NCI-H460 (cell line): ENCODE data around the gene CDK14. TPM values are rescaled to one million over a fixed set of nuclear protein-coding genes. Genes with fewer than 3 reads are reported as not detected.

Experiments
- DNase-seq: peaks from one replicate; pipeline ENCODE4 v3.0.0-alpha.2; 2016; ENCODE audit warnings: low read depth; ENCODE audit errors: extremely low read depth
- total RNA-seq: library from RNA; depleted of rRNA; stranded (reverse); fragments of >200 nt; shearing (Covaris generic); gene quantifications from 2 replicates; pipeline ENCODE4 v1.2.3, GENCODE V29; 2014

The CDK14 gene
- total RNA-seq, 1 experiment from 2014 or later: 0.94 TPM

DNA sequence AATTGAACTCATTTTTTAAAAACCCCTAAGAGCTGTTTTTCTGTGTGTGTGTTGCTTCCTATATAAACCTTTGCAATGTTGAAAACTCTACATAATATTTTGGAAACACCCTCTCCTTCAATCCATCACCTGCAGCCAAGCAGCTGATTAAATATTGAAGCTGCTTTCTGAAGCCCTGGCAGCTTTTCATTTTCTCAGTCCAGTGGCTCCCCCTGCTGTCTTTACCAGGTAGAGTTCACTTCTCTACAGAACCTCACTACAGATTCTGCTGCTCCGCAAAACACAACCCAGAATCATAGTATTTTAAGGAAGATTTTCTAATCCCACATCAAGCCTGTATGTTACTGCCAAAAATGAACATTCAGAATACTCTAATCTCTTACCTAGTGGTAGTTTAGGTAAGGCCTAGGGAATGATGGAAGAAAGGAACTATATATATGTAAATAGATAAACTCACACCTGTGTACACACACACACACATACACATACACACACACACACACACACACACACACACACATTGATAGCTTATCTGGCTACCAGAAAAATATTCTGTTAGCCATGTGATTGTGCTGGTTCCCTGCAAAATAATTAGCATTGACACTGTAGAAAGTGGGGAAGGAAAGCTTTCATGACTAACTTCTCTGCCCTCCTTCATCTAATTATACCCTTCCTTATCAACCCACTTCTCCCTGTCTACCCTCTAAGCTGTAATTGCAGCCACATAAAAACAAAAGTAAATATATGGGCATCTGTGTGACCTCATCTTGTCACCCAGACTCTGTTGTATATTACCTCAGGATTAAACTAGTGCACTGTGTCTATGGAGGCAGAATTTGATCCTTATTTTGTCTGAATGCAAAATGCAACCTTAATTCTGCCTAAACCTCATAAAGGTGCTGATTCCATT lies 438.6 kb downstream of the CDK14 start:
- peak; percentile 30 for DNase-seq

GRCh38 chr7:91039033-91039432 lies 442.9 kb downstream of the CDK14 start:
- DNase-seq: no peak

- no peak for DNase-seq
Observed at GRCh38 chr7:91041141-91041540, 445.0 kb downstream of the CDK14 start.

- DNase-seq: no peak
Observed at GRCh38 chr7:91041901-91042484, 445.9 kb downstream of the CDK14 start.

- DNase-seq: no peak
Observed at GRCh38 chr7:91043186-91043585, 447.1 kb downstream of the CDK14 start.

GRCh38 chr7:91043924-91044645 lies 448.0 kb downstream of the CDK14 start:
- DNase-seq: no peak

- DNase-seq: no peak
Observed at GRCh38 chr7:91045606-91046005, 449.5 kb downstream of the CDK14 start.

- no peak for DNase-seq
Observed at GRCh38 chr7:91046322-91047089, 450.4 kb downstream of the CDK14 start.

DNA sequence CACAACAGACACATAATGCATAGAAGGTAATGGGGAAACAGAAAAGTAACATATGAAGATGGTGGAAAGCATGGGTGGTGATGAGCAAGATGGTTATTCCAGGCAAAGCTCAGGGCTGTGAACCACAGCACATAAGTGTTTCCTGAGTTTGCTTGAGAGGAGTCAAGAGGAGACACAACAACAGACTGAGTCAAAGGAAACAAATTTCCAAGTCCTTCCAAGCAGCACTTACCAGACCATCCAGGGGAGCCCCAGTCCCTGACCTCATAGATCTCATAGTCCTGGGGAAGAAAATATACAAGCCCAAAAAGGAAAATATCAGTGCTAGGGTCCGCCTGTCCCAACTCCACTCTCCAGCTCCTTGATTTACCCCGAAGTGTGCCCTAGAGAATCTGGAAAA lies 451.5 kb downstream of the CDK14 start:
- no peak for DNase-seq

DNA sequence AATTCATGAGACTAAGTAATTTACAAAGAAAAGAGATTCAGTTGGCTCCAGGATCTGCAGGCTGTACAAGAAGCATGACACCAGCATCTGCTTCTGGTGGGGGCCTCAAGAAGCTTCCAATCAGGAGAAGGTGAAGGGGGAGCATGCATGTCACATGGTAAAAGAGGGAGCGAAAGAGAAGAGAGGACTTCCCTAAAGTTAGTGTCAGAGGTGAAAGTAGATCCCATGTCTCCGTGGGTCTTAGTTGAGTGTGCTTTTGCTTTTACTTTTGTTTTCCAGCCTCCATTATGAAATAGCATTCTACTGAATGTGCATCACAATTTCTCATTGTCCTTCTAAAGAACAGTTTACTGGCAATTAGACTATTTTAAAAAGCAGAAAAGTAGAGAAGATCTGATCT lies 454.6 kb downstream of the CDK14 start:
- DNase-seq: no peak

DNA sequence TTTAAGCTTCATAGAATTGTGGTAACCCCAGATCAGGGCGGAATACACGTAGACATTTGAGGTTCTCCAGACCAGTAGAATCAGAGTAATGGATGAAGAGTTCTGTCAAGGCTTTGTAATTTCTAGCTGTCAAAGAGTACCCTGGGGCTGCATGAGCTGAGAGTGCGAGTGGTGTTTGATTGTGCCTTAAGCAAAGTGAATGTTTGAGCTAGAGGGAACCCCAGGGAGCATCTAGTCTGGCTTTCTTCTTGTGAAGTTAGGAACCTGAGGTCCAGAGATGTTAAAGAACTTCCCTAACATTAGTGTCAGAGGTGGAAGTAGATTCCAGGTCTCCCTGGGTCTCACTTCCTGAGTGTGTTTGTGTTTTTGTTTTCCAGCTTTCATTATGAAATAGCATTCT lies 455.8 kb downstream of the CDK14 start:
- no peak for DNase-seq

DNA sequence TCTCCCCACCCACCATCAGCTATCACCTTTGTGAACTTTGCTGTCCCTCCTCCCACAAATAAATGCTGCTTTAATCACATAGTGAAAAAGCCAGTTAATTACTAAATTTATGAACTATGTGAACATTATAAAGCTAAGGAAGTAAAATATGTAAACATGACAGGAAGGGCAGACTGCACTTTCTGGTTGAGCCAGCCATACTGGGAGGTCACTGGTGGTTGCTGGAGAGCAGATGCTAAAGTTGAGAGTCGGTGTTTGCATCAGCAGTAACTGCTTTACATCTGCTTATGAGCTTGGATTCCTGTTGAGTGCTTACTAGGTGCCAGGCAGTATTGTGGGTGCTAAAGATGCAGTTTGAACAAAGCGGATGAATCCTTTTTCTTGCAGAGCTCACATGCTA lies 458.3 kb downstream of the CDK14 start:
- DNase-seq: no peak

GRCh38 chr7:91055219-91055618 lies 459.1 kb downstream of the CDK14 start:
- no peak for DNase-seq

DNA sequence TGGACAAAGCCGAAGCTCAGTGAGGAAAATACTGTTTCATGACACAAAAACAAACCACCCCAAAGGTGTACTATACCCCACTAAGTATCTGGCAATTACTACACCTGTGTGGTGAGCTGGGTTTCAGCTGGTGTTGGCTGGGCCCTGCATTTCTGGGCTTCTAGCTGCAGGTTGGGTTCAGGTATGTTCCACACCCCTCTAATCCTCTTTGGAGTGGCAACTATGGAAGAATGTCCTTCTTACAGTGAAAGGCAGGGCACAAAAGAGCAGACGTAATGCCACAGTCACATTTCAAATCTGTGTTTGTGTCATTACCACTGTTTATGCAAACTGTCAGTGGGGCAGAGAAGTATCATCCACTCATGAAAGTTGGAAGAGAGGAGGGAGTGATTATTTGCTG lies 466.6 kb downstream of the CDK14 start:
- no peak for DNase-seq

DNA sequence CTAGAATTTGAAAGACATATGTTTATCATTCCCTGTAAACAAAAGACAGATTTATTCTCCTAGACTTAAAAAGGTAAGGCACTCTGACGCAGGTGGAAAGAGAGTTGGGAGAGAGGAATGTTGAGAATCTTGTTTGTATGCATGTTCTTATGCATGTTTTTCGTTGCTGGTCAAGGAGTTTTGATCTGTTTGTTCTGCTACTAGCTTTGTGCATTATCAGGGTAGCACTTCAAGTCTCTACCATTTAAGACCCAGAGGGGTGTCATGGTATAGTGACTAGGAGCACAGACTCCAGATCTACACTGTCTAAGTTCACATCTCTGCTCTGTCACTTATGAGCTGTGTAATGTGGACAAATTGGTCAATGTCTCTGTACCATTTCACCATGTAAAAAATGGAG lies 467.9 kb downstream of the CDK14 start:
- no peak for DNase-seq

DNA sequence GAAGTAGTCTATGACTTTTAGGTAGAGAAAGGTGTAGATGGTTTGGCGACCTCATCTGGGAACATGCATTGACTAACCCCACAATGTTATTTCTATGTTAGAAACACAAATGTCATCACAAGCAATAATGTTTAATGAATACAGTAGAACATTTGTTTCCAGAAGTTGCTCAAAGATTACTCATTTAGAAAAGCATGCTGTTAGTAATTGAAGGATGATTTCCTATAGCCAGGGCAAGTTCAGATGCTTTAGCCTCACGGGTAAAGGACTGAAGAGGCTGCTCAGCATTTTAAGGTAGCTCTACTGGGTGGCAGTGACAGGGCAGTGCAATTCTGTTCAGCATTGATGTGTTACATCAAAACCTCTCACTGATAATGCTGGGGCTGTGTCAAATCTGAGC lies 468.8 kb downstream of the CDK14 start:
- DNase-seq: no peak

- no peak for DNase-seq
Observed at GRCh38 chr7:91066627-91067026, 470.5 kb downstream of the CDK14 start.

DNA sequence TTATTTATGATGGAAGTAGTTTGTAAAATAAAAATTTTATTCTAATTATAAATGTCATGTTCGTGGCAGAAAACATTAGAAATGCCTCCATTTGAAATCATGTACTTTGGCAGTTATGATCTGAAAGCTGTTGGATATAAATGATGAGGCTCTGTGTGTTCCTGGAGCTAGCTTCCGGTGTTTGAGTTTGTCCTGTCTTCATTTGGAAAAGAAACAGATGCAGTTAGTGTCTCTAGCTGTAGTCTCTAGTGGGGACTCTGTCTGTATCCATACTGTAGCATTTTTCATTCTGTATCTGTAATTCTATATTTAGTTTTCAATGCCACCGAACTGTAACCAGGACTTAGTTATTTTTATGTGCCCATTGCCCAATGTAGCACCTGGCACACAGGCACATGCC lies 471.1 kb downstream of the CDK14 start:
- DNase-seq: no peak

GRCh38 chr7:91068136-91068795 lies 472.1 kb downstream of the CDK14 start:
- no peak for DNase-seq

DNA sequence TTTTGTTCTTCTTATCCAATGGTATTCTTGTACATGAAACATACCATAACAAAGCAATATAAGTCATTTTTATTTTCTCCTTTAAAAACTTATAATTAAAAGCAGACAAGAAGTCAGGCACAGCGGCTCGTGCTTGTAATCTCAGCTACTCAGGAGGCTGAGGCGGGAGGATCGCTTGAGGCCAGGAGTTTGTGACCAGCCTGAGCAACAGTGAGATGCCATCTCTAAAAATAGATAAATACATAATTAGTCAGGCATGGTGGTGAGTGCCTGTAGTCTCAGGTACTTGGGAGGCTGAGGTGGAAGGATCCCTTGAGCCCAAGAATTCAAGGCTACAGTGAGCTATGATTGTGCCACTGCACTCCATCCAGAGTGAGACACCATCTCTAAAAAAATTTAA lies 473.0 kb downstream of the CDK14 start:
- DNase-seq: no peak
